Common myeloid progenitor, CD34-positive (primary cell): ENCODE data around the gene OMG.

Experiments
- CTCF ChIA-PET: fragments of 350-600 bp; sonication (Branson Sonifier 250); formaldehyde crosslinking; loops from one replicate; lab custom pipeline; 2021; ENCODE audit warnings: antibody characterized with exemption; lab: Charles Lee
- POLR2A ChIA-PET: fragments of 350-600 bp; sonication (Branson Sonifier 250); formaldehyde crosslinking; loops from one replicate; lab custom pipeline; 2021; ENCODE audit warnings: antibody characterized with exemption; lab: Charles Lee
- DNase-seq, 3 donors: peaks; one replicate each; pipeline versions ENCODE4 v3.0.0 to v3.0.0-alpha.2; 2013
- H3K27ac ChIP-seq, 2 experiments: 1 replicate in 1 of 2; 2 replicates in 1 of 2; pipeline ENCODE4 v1.7.0; 2013; ENCODE audit warnings: inconsistent platforms in 2 of 2, low read length in 2 of 2, mild to moderate bottlenecking in 2 of 2, low read depth in 1 of 2, moderate library complexity in 1 of 2; ENCODE audit not compliant: severe bottlenecking in 2 of 2, insufficient read depth in 1 of 2, poor library complexity in 1 of 2
- H3K27me3 ChIP-seq, 5 experiments: replicated peaks in 2 of 5; 1 replicate in 3 of 5; 2 replicates in 2 of 5; pipeline versions ENCODE4 v1.6.1 to v1.7.0; 2013; ENCODE audit warnings: low read length in 4 of 5, mild to moderate bottlenecking in 2 of 5, moderate library complexity in 2 of 5, inconsistent platforms in 1 of 5; ENCODE audit not compliant: insufficient read depth in 5 of 5, control insufficient read depth in 4 of 5
- H3K36me3 ChIP-seq, 4 experiments: 1 replicate in 2 of 4; 2 replicates in 2 of 4; pipeline versions ENCODE4 v1.6.1 to v1.7.0; 2013; ENCODE audit warnings: low read length in 3 of 4, control low read depth in 1 of 4, mild to moderate bottlenecking in 1 of 4; ENCODE audit not compliant: control insufficient read depth in 4 of 4, insufficient read depth in 4 of 4
- H3K4me1 ChIP-seq, 4 experiments: 1 replicate in 3 of 4; 2 replicates in 1 of 4; pipeline versions ENCODE4 v1.6.1 to v1.7.1; 2013; ENCODE audit warnings: low read length in 3 of 4, mild to moderate bottlenecking in 3 of 4, control low read depth in 1 of 4, inconsistent platforms in 1 of 4, moderate library complexity in 1 of 4; ENCODE audit not compliant: control insufficient read depth in 4 of 4, insufficient read depth in 4 of 4; ENCODE audit errors: control extremely low read depth in 1 of 4
- H3K4me3 ChIP-seq, 7 experiments: 1 replicate in 4 of 7; 2 replicates in 3 of 7; pipeline versions ENCODE4 v1.5.1 to v1.7.0; 2013; ENCODE audit warnings: mild to moderate bottlenecking in 7 of 7, low read length in 6 of 7, moderate library complexity in 6 of 7, inconsistent platforms in 2 of 7, low read depth in 2 of 7, control low read depth in 1 of 7; ENCODE audit not compliant: insufficient read depth in 4 of 7, control insufficient read depth in 1 of 7; ENCODE audit errors: extremely low read depth in 1 of 7
- H3K9me3 ChIP-seq, 5 experiments: 1 replicate in 4 of 5; 2 replicates in 1 of 5; pipeline versions ENCODE4 v1.6.1 to v1.7.1; 2013; ENCODE audit warnings: low read length in 4 of 5, mild to moderate bottlenecking in 2 of 5, inconsistent platforms in 1 of 5, low read depth in 1 of 5, moderate library complexity in 1 of 5; ENCODE audit not compliant: control insufficient read depth in 4 of 5, insufficient read depth in 2 of 5; ENCODE audit errors: control extremely low read depth in 1 of 5
- WGBS: methylation state at CpG from one replicate; pipeline ENCODE4 v1.1.5; 2013; ENCODE audit not compliant: insufficient coverage; 5-methylcytosine and 5-hydroxymethylcytosine counted together

OMG gene

DNA sequence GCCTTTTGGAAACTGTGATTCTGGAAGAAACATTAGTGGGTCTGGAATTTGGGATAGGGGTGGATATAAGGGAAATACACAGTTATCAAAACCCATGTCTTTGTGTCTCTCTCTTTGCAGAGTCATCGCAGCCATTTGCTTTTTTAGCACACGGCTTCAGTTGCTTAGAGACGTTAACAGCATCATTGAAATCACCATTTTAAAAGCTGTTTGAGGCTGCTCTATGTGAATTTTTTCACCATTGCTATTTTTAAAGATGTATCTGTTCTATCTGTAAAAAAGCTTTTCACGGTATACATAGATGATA is 47.3 kb downstream of the OMG start:
- H3K4me1 ChIP-seq: no peaks in the 10 kb centered on the region

GRCh38 chr17:31248986-31249834 is 47.8 kb downstream of the OMG start:
- no peaks in the 10 kb centered on the region for H3K27me3 ChIP-seq
- no peaks in the 10 kb centered on the region for H3K9me3 ChIP-seq
- CTCF ChIA-PET: no interaction called here
- H3K4me1 ChIP-seq: no peaks in the 10 kb centered on the region
- DNase-seq: no peak
- peaks cover 2 to 31% (median 14%) of the 10 kb centered on the region in 4 experiments for H3K36me3 ChIP-seq
- no peak overlapping the region for H3K4me3 ChIP-seq
- POLR2A ChIA-PET: no interaction called here
- WGBS: 100% methylated on average over 2 of the region's 5 CpGs
- no peak overlapping the region for H3K27ac ChIP-seq

More for the DNA sequence above, 47.3 kb downstream of the OMG start:
- H3K27ac ChIP-seq: no peak overlapping the region
- no peaks in the 10 kb centered on the region for H3K27me3 ChIP-seq
- H3K9me3 ChIP-seq: no peaks in the 10 kb centered on the region
- no peak overlapping the region for H3K4me3 ChIP-seq
- ChIA-PET CTCF (no interaction called here), POLR2A (no interaction called here)
- WGBS: 94% methylated on average over 3 of the region's 4 CpGs
- DNase-seq: no peak
- H3K36me3 ChIP-seq: peaks cover 2 to 25% (median 8%) of the 10 kb centered on the region in 4 experiments
